ENCODE data around the gene MMS19.

MMS19 gene

DNA sequence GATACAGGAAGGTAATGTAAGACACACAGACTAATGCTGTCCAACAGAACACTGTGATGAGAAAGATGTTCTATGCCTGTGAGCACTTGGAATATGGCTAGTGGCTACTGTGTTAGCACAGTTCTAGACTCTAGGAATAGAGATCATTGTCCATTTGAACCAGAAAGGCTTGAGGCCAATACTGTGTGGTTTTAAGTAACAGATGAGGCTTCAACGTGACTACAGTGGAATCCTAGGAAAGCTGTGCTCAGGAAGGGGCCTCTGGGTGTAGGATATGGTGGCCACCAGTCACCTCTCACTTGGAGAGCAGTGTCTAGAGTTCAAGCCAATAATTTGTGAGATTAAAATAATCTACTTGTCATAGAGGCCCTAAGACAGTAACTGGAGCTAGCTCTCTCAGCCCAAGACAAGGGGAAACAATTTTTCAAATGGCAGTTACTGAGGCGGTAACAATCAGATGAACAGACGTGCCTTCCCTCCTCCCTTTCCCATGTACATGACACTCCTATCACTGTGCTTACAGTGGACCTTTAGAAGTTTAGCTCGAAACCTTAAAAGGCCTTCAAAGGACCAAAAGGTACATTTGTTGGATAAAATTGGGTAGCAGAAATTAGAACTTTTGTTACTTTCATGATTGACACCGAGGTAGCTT lies 42.1 kb downstream of the MMS19 start:
- Histone ChIP-seq H3K36me3 (ENCODE audit: control insufficient read depth, insufficient read depth, low read length) (peaks cover 19% of the 10 kb centered on the region), H3K4me1 (ENCODE audit: control insufficient read depth, low read depth, low read length) (no peaks in the 10 kb centered on the region), H2BK5ac (ENCODE audit: low read length) (no peak overlapping the region), H4K5ac (ENCODE audit: low read length) (no peak overlapping the region), H3K27ac (ENCODE audit: low read depth, low read length) (no peak overlapping the region), H3K9ac (ENCODE audit: low read length) (no peak overlapping the region), H4K8ac (ENCODE audit: low read depth, low read length) (no peak overlapping the region), H3K79me1 (ENCODE audit: low read length) (peaks cover 6% of the 10 kb centered on the region), H2BK15ac (replicated peaks; ENCODE audit: low read depth) (no peak overlapping the region), H3K27me3 (ENCODE audit: insufficient read depth, low read length, poor library complexity) (no peaks in the 10 kb centered on the region), H3K18ac (ENCODE audit: low read length) (no peak overlapping the region), H2AK5ac (ENCODE audit: low read length) (no peak overlapping the region), H3K79me2 (ENCODE audit: control insufficient read depth, insufficient read depth, low read length) (no peaks in the 10 kb centered on the region), H2BK120ac (ENCODE audit: low read depth, low read length) (no peak overlapping the region), H3K4me3 (ENCODE audit: low read length) (no peak overlapping the region), H3K56ac (ENCODE audit: low read length) (no peak overlapping the region), H3K4ac (ENCODE audit: low read depth, low read length) (no peak overlapping the region), H3K4me2 (ENCODE audit: low read length) (no peak overlapping the region), H3K23ac (ENCODE audit: low read length) (no peak overlapping the region)
- WGBS (ENCODE audit: extremely low coverage, insufficient coverage, low lambda C conversion rate), result no CpG with 5 or more reads among the region's 5 CpGs
- DNase-seq, result no peak

DNA sequence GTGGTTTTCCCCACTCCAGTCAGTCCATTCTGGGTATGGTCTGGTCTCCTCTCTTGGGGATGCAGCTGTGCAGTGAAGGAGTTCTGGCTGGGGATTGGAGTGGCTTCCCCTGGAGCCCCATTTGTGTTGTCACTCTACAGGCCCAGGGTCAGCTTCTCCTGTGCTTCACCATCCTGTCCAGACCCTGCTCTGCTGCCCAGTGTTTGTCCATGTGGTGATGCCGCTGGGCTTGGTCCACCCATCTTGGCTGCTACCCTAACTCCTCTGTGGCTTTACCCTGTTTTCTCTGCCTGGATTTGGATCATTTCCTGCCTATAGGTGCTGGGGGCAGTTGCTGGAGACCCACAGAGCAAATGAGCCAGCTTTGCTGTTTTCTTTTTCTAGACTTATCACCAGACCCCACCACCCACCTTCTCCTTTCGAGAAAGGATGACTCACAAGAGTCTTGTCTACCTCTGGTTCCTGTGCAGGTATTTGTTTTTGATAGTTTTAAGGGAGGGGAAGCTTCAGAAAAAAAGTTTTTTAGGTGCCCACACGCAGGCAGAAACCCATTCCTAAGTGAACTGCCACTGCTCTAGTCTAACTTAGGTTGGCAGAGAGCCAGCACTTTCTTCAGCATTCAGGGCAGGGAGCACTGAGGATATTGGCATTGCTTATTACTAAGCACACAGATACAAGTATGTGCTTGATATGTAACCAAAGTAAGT lies 43.7 kb downstream of the MMS19 start:
- H3K56ac ChIP-seq (ENCODE audit: low read length), result no peak overlapping the region
- peaks cover 14% of the 10 kb centered on the region for H3K79me1 ChIP-seq (ENCODE audit: low read length)
- no peak overlapping the region for H2BK120ac ChIP-seq (ENCODE audit: low read depth, low read length)
- no peak overlapping the region for H3K18ac ChIP-seq (ENCODE audit: low read length)
- H3K36me3 ChIP-seq (ENCODE audit: control insufficient read depth, insufficient read depth, low read length), result peaks cover 15% of the 10 kb centered on the region
- H2AK5ac ChIP-seq (ENCODE audit: low read length), result no peak overlapping the region
- H2BK15ac ChIP-seq (replicated peaks; ENCODE audit: low read depth), result no peak overlapping the region
- no peak for DNase-seq
- no peaks in the 10 kb centered on the region for H3K4me1 ChIP-seq (ENCODE audit: control insufficient read depth, low read depth, low read length)
- peaks cover 7% of the 10 kb centered on the region for H3K79me2 ChIP-seq (ENCODE audit: control insufficient read depth, insufficient read depth, low read length)
- H4K8ac ChIP-seq (ENCODE audit: low read depth, low read length), result no peak overlapping the region
- no peaks in the 10 kb centered on the region for H3K27me3 ChIP-seq (ENCODE audit: insufficient read depth, low read length, poor library complexity)
- no peak overlapping the region for H3K4me3 ChIP-seq (ENCODE audit: low read length)
- no peak overlapping the region for H4K5ac ChIP-seq (ENCODE audit: low read length)
- H3K27ac ChIP-seq (ENCODE audit: low read depth, low read length), result no peak overlapping the region
- no peak overlapping the region for H3K4me2 ChIP-seq (ENCODE audit: low read length)
- H2BK5ac ChIP-seq (ENCODE audit: low read length), result no peak overlapping the region
- no peak overlapping the region for H3K4ac ChIP-seq (ENCODE audit: low read depth, low read length)
- no peak overlapping the region for H3K23ac ChIP-seq (ENCODE audit: low read length)
- WGBS (ENCODE audit: extremely low coverage, insufficient coverage, low lambda C conversion rate), result no CpG with 5 or more reads among the region's 3 CpGs
- H3K9ac ChIP-seq (ENCODE audit: low read length), result no peak overlapping the region

DNA sequence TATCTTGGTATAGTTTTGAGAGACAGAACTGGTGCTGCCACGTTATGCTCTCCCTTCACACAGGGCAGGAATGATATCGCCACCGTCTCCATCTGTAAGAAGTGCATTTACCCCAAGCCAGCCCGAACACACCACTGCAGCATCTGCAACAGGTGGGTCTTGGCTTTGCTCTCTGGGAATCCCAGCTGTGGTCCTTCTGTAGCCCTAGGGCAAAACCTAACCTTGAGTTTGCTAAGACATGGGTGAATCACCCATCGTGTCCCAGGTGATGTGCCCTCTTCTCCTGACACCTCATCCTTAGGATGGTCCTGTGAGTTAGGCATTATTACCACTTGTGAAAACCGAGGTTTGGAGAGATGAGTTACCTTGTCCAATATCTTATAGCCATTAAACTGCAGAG lies 45.9 kb downstream of the MMS19 start:
- Histone ChIP-seq H3K4me3 (ENCODE audit: low read length) (no peak overlapping the region), H3K9ac (ENCODE audit: low read length) (no peak overlapping the region), H3K36me3 (ENCODE audit: control insufficient read depth, insufficient read depth, low read length) (peaks cover 3% of the 10 kb centered on the region), H3K56ac (ENCODE audit: low read length) (no peak overlapping the region), H4K8ac (ENCODE audit: low read depth, low read length) (no peak overlapping the region), H3K27ac (ENCODE audit: low read depth, low read length) (no peak overlapping the region), H2AK5ac (ENCODE audit: low read length) (no peak overlapping the region), H3K79me1 (ENCODE audit: low read length) (peaks cover 17% of the 10 kb centered on the region), H3K18ac (ENCODE audit: low read length) (no peak overlapping the region), H3K27me3 (ENCODE audit: insufficient read depth, low read length, poor library complexity) (no peaks in the 10 kb centered on the region), H3K4me1 (ENCODE audit: control insufficient read depth, low read depth, low read length) (no peaks in the 10 kb centered on the region), H3K4me2 (ENCODE audit: low read length) (no peak overlapping the region), H2BK120ac (ENCODE audit: low read depth, low read length) (no peak overlapping the region), H2BK5ac (ENCODE audit: low read length) (no peak overlapping the region), H3K23ac (ENCODE audit: low read length) (no peak overlapping the region), H4K5ac (ENCODE audit: low read length) (no peak overlapping the region), H3K79me2 (ENCODE audit: control insufficient read depth, insufficient read depth, low read length) (peaks cover 8% of the 10 kb centered on the region), H2BK15ac (replicated peaks; ENCODE audit: low read depth) (no peak overlapping the region), H3K4ac (ENCODE audit: low read depth, low read length) (no peak overlapping the region)
- WGBS (ENCODE audit: extremely low coverage, insufficient coverage, low lambda C conversion rate), result no CpG with 5 or more reads among the region's 6 CpGs
- no peak for DNase-seq

DNA sequence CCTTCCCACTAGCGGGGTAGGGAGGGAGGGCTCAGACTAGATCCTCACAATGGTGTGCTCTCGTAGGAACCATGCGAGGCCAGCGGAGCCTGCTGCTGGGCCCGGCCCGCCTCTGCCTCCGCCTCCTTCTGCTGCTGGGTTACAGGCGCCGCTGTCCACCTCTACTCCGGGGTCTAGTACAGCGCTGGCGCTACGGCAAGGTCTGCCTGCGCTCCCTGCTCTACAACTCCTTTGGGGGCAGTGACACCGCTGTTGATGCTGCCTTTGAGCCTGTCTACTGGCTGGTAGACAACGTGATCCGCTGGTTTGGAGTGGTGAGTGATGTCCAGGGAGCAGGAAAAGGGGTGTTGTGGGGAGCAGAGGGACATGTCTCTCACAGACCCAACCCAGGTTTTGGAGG lies 46.6 kb downstream of the MMS19 start:
- no peak overlapping the region for H3K18ac ChIP-seq (ENCODE audit: low read length)

DNA sequence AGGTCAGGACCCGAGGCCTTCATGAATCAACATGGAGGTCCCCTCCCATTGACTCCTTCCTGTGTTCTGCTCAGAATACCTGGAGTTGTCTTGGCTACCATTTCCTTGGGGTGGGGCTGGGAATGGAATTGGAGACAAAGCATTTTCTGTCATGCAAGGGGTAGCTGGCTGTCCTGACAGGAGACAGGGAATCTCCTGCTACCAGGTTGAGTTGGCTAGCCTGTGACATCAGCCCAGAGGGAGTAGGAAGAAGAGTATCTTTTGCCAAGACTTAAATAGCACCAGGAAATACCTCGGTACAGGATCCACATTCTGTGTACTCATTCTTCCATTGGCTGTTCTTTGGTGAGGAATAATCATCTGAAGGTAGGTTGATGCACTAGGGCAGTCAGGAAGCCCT lies 47.4 kb downstream of the MMS19 start:
- H4K5ac ChIP-seq (ENCODE audit: low read length), result no peak overlapping the region
- H3K4me2 ChIP-seq (ENCODE audit: low read length), result no peak overlapping the region
- H3K79me2 ChIP-seq (ENCODE audit: control insufficient read depth, insufficient read depth, low read length), result peaks cover 14% of the 10 kb centered on the region
- H2BK5ac ChIP-seq (ENCODE audit: low read length), result no peak overlapping the region
- DNase-seq, result peak; percentile 34
- H3K4ac ChIP-seq (ENCODE audit: low read depth, low read length), result no peak overlapping the region
- H2BK15ac ChIP-seq (replicated peaks; ENCODE audit: low read depth), result no peak overlapping the region
- no peak overlapping the region for H2BK120ac ChIP-seq (ENCODE audit: low read depth, low read length)
- no peaks in the 10 kb centered on the region for H3K27me3 ChIP-seq (ENCODE audit: insufficient read depth, low read length, poor library complexity)
- H3K9ac ChIP-seq (ENCODE audit: low read length), result no peak overlapping the region
- H3K36me3 ChIP-seq (ENCODE audit: control insufficient read depth, insufficient read depth, low read length), result no peaks in the 10 kb centered on the region
- WGBS (ENCODE audit: extremely low coverage, insufficient coverage, low lambda C conversion rate), result no CpG with 5 or more reads among the region's 2 CpGs
- H3K4me1 ChIP-seq (ENCODE audit: control insufficient read depth, low read depth, low read length), result no peaks in the 10 kb centered on the region
- H4K8ac ChIP-seq (ENCODE audit: low read depth, low read length), result no peak overlapping the region
- no peak overlapping the region for H3K18ac ChIP-seq (ENCODE audit: low read length)
- no peak overlapping the region for H3K56ac ChIP-seq (ENCODE audit: low read length)
- no peak overlapping the region for H3K27ac ChIP-seq (ENCODE audit: low read depth, low read length)
- no peak overlapping the region for H3K23ac ChIP-seq (ENCODE audit: low read length)
- H3K79me1 ChIP-seq (ENCODE audit: low read length), result peaks cover 20% of the 10 kb centered on the region
- H2AK5ac ChIP-seq (ENCODE audit: low read length), result no peak overlapping the region
- no peak overlapping the region for H3K4me3 ChIP-seq (ENCODE audit: low read length)

More for the DNA sequence above, 46.6 kb downstream of the MMS19 start:
- H2BK120ac ChIP-seq (ENCODE audit: low read depth, low read length), result no peak overlapping the region
- WGBS (ENCODE audit: extremely low coverage, insufficient coverage, low lambda C conversion rate), result no CpG with 5 or more reads among the region's 17 CpGs
- no peaks in the 10 kb centered on the region for H3K4me1 ChIP-seq (ENCODE audit: control insufficient read depth, low read depth, low read length)
- H3K27me3 ChIP-seq (ENCODE audit: insufficient read depth, low read length, poor library complexity), result no peaks in the 10 kb centered on the region
- DNase-seq, result no peak
- no peak overlapping the region for H2AK5ac ChIP-seq (ENCODE audit: low read length)
- no peak overlapping the region for H4K5ac ChIP-seq (ENCODE audit: low read length)
- H3K9ac ChIP-seq (ENCODE audit: low read length), result no peak overlapping the region
- H3K79me1 ChIP-seq (ENCODE audit: low read length), result peaks cover 20% of the 10 kb centered on the region
- H3K4ac ChIP-seq (ENCODE audit: low read depth, low read length), result no peak overlapping the region
- no peak overlapping the region for H3K4me2 ChIP-seq (ENCODE audit: low read length)
- no peaks in the 10 kb centered on the region for H3K36me3 ChIP-seq (ENCODE audit: control insufficient read depth, insufficient read depth, low read length)
- no peak overlapping the region for H4K8ac ChIP-seq (ENCODE audit: low read depth, low read length)
- no peak overlapping the region for H2BK5ac ChIP-seq (ENCODE audit: low read length)
- no peak overlapping the region for H3K23ac ChIP-seq (ENCODE audit: low read length)
- no peak overlapping the region for H3K56ac ChIP-seq (ENCODE audit: low read length)
- H3K4me3 ChIP-seq (ENCODE audit: low read length), result no peak overlapping the region
- H3K27ac ChIP-seq (ENCODE audit: low read depth, low read length), result no peak overlapping the region
- H3K79me2 ChIP-seq (ENCODE audit: control insufficient read depth, insufficient read depth, low read length), result peaks cover 14% of the 10 kb centered on the region
- H2BK15ac ChIP-seq (replicated peaks; ENCODE audit: low read depth), result no peak overlapping the region
